ENCODE measurements around the gene HOXA7.

Gene HOXA7

DNA sequence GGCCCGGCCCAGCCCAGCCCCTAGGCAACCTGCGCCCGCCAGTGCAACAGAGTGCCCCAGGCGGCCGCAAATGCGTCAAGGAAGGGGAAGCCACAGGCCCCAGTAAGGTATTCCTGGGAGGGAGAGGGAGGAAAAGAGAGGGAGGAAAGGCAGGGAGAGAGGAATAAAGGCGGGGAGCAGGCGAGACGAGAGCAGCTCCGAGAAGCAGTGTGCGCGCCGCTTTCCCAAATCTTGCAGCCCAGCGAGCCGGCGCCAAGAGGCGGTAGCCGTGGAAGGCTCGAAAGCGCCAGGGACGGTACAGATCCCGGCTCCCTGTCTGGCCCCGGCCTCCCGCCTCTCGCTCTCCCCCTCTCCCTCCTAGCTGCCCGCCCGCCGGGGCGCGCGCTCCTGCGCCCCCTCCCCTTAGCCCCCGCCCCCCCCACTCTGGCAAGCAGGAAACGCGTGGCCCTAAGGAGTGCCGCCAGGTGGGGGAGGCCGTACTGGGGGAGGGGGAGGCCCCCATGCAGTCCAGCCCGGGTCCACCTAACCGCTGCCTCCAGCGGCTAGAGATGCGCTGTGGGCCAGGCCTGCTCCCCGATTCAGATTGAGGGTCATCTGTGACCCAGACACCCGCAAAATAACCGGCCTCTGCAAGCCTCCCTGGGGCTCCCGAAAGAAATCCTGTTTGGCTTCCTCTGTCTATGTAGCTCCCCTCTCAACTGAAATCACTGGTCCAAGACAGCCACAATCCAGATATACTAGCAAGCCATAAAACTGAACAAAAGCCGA lies 13.4 kb upstream of the HOXA7 start:
- DNase-seq: no peak

GRCh38 chr7:27168265-27168947 lies 11.9 kb upstream of the HOXA7 start:
- no peak for DNase-seq

- DNase-seq: no peak
Observed at GRCh38 chr7:27167916-27168264, 11.4 kb upstream of the HOXA7 start.

DNA sequence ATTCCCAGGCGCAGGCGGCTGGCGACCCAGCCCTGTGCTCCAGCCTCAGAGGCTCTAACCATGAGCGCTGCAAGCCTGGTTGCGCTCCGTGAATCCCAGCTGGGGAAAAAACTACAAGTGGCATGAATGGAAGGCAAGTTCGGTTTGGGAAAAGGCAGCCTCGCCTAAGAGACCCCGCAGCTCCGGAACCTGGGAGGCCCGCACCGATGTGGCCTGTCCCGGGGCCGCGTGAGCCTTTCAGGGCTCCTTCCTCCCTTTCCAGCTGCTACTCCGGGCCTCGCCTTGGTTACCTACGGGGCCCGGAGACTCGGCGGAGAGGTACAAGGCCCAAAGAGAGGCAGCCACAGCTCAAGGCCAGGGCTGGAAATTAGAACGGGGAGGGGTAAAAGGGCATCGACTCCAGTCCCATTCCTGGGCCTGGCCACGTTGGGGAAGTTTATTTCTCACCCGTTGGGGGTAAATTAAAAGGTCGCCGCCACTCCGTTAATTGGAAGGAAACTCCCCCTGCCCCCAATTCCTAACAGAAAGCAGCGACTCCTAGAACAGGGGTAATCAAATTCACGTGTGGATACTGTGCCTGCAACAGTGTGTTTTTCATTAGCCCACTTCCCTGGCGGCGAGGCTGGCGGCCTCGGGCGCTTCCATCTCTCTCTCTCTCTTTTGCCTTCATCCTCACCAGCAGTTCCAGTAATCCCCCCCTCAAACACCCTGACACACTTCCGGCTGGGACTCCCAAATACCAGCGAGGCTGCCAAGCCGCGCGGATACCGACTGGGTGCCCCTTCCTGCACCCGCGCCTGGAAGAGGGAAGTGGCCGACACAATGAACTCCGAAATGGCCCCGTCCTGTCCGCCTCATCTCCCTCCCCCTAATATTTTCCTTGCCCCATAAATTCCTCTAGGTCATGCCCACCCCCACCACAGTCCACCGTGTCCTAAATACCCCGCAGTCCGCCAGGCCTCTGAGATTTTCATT lies 10.3 kb upstream of the HOXA7 start:
- no peak for DNase-seq

DNA sequence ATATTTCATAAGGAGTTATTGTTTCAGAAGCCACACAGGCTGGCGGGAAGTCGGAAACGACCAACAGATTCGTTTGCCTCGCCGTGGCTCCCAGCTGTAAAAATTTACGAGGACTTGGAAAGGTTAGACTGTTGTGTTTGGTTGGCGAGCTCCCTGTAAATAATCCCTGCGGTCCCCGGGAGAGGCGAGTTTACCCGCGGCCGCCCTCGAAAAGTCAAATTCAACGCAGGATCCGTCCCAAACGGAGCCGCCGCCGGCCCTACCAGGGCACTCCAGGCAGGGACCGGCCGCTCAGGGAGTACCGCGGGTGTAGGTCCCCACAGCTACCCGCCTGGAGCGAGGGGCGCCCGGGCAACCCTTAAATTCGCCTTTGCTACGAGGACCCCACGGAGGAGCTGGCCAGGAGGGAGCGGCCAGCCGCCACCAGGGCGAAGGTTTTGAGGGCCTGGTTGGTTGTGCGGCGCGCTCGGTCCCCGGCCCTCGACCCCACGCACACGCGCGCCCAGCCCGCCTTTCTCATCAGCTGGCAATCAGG lies 9.6 kb upstream of the HOXA7 start:
- DNase-seq: no peak

- no peak for DNase-seq
Observed at GRCh38 chr7:27165089-27165995, 8.9 kb upstream of the HOXA7 start, which contains the start of gene HOXA9. HOXA9 (minus strand) TSS chr7:27165537; CDS start chr7:27165457, 80 bp downstream.

- no peak for DNase-seq
Observed at GRCh38 chr7:27164367-27165088, 8.1 kb upstream of the HOXA7 start.

GRCh38 chr7:27164045-27164366 lies 7.5 kb upstream of the HOXA7 start:
- no peak for DNase-seq

DNA sequence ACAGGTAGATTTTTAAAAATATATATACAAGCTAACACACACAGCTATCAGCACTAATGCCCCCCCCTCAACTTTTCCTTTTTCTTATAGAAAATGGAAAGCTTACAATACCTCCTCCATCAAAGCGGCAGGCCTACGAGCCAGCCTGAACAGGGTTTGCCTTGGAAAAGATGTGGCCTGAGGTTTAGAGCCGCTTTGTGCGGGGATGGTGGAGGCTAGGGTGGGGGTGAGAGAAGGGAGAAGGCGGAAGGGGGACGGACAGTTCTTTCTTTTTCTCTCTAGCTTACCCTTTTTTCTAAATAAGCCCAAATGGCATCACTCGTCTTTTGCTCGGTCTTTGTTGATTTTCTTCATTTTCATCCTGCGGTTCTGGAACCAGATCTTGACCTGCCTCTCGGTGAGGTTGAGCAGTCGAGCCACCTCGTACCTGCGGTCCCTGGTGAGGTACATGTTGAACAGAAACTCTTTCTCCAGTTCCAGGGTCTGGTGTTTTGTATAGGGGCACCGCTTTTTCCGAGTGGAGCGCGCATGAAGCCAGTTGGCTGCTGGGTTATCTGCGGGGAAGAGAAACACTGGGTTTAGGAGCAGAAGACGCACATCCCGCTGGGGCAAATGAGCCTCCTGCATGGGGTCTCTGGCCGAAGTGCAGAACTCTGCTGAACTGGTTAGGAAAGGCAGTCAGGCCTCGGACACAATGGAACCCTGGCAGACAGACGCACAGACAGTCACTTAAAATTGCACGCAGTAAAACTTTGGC lies 7.0 kb upstream of the HOXA7 start:
- no peak for DNase-seq

DNA sequence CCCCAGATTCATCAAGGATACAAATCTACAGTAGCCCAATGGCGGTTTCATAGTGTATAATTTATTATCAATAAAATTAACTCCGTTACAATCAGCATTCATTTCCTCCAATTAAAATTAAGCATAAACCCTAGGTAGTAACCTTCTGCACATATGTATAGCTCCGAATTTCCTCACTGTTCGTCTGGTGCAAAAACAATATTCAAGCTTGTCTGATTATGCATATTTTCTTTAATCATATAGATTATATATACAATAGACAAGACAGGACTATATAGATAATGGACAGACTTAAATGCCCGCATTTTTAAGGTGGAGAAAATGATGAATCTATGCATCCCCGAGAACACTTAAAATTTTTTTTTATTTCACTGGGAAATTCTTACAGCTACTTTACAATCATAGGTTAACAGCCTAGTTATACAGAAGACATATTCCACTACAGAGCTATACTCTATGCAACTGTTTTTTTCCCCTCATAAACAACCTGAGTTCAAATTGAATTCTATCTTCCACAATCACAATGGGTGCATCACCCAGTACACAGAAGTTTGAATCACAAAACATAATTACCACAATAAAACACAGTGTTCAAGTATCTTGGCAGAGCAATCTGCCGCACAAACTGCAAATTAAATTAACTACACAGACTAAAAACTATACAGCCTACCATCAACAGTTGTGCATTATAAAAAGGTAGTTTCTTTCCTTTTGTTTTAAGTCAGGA lies 6.2 kb upstream of the HOXA7 start:
- DNase-seq: no peak

- no peak for DNase-seq
Observed at GRCh38 chr7:27161721-27162560, 5.5 kb upstream of the HOXA7 start.

DNA sequence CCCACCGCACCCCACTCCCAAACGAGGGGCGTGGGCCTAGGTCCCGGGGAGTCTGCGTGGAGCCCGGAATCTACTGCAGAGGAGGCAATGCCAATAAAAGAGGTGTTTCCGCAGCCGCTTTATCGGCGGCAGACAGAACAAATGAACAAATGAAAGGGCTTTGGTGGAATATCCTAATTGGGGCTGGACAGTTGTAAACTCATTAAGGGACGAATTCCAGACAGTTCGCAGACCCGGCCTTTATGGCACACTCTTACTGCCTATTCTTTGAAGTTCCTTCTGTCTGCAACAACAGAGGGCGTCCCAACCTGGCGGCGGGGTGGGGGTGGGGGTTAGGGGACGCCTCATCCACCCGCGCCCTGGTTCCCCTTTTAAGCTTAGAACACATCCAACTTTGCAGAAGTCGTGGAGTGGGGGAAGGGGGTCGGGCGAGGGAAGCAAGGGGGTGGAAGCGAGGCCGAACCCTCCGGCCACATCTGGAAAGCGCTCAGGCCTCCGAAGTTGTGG lies 4.8 kb upstream of the HOXA7 start:
- no peak for DNase-seq

- DNase-seq: peak; percentile 7
Observed at GRCh38 chr7:27160546-27161213, 4.2 kb upstream of the HOXA7 start.

DNA sequence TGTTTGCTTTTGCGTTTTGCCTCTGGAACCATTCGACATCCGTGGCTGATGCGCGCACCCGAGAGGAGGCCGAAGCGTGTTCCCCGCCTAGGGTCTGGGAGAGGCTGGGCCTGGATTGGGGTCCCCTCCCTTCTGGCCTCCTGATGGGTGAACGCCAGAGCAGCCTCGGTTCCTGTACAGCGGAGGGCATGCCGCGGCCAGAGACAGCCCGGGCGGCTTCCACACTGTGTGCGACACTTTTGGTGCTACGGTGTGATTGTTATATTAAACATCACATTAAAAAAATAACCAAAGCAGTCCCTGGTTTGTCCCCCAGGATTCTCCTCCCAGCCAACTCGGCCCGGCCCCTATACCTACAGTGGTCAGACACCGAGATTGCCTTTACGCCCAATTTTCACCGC lies 3.7 kb upstream of the HOXA7 start:
- no peak for DNase-seq

GRCh38 chr7:27159266-27160144 lies 3.0 kb upstream of the HOXA7 start:
- no peak for DNase-seq

DNA sequence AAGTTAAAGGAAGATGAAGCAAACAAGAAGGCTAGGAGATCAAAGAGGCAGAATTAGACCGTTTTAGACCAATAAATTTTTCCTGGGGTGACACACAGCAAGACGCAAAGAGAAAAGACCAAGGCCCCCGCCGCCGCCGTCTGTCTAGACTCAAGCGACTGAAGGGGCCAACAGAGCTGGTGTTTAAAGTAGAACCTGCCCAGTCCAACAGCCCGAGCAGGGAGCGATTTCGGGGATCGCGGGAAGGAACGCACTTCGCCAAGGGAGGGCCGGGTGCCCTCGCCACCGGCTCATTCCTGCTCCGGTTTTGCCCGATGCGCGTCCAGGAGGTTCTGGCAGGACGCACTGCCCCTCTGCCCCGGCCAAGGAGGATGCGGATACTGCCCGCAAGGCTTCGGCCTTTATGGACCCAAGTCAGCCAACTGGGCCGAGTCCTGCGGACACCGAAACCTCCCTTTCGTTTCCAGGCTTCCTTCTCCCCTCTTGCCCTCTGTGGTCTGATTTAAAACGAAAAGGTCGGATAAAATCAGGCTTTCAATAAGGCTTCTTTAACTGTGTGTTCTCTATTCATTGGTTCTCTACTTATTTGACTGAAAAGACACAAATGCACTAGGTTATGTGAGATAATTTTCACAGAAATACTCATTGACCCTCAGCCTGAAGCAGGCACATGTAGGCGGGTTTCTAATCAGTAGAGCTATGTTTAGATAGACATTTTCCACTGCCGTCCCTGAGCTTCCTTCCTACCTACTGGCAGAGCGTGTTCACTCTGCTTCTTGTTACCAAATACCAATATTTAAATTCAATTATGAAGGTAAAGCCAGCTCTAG lies 2.2 kb upstream of the HOXA7 start:
- DNase-seq: no peak

Measured in NCI-H2029 (cell line).